ENCODE measurements around the gene EFNA5.

Gene EFNA5

GRCh38 chr5:107592515-107592914 is 78.2 kb downstream of the EFNA5 start:
- DNase-seq (ENCODE audit: low read depth), result no peak
- H3K4me3 ChIP-seq (ENCODE audit: low read depth, low read length), result no peak overlapping the region
- TF ChIP-seq CTCF (IDR thresholded peaks at IDR 0.05; ENCODE audit: insufficient read depth, low read depth, low read length, missing control alignments), result no peak

- TF ChIP-seq CTCF (IDR thresholded peaks at IDR 0.05; ENCODE audit: insufficient read depth, low read depth, low read length, missing control alignments), result no peak
- H3K4me3 ChIP-seq (ENCODE audit: low read depth, low read length), result no peak overlapping the region
- peak; percentile 34 for DNase-seq (ENCODE audit: low read depth)
These were observed 80.1 kb downstream of the EFNA5 start for GRCh38 chr5:107590686-107591085.

- TF ChIP-seq CTCF (IDR thresholded peaks at IDR 0.05; ENCODE audit: insufficient read depth, low read depth, low read length, missing control alignments), result no peak
- no peak overlapping the region for H3K4me3 ChIP-seq (ENCODE audit: low read depth, low read length)
- no peak for DNase-seq (ENCODE audit: low read depth)
These were observed 81.1 kb downstream of the EFNA5 start for GRCh38 chr5:107589520-107590193.

GRCh38 chr5:107582625-107583024 is 88.1 kb downstream of the EFNA5 start:
- no peak for DNase-seq (ENCODE audit: low read depth)
- no peak overlapping the region for H3K4me3 ChIP-seq (ENCODE audit: low read depth, low read length)
- TF ChIP-seq CTCF (IDR thresholded peaks at IDR 0.05; ENCODE audit: insufficient read depth, low read depth, low read length, missing control alignments), result no peak

GRCh38 chr5:107580889-107581820 is 89.6 kb downstream of the EFNA5 start:
- TF ChIP-seq CTCF (IDR thresholded peaks at IDR 0.05; ENCODE audit: insufficient read depth, low read depth, low read length, missing control alignments), result no peak
- peak; percentile 30 for DNase-seq (ENCODE audit: low read depth)
- no peak overlapping the region for H3K4me3 ChIP-seq (ENCODE audit: low read depth, low read length)

GRCh38 chr5:107578051-107578635 is 92.6 kb downstream of the EFNA5 start:
- TF ChIP-seq CTCF (IDR thresholded peaks at IDR 0.05; ENCODE audit: insufficient read depth, low read depth, low read length, missing control alignments), result no peak
- DNase-seq (ENCODE audit: low read depth), result no peak
- no peak overlapping the region for H3K4me3 ChIP-seq (ENCODE audit: low read depth, low read length)

Data from GM12865 (cell line).